Body of pancreas (tissue), 4 donors: Measurements from ENCODE around the gene TSC22D4. TPM values are rescaled to one million over a fixed set of nuclear protein-coding genes. Genes with fewer than 3 reads are reported as not detected.

Experiments
- ATAC-seq: fragments of 150-250 bp; one replicate; pipeline ENCODE4 v1.9.1; 2016
- DNase-seq, 4 donors: peaks; one replicate each; pipeline ENCODE4 v3.0.0-alpha.2; 2019
- H3K27ac ChIP-seq, 4 donors: fragments of 200-600 bp; sonication (generic); 1 replicate in 3 of 4; 2 replicates in 1 of 4; pipeline versions ENCODE4 v1.5.1 to v1.6.1; 2016 to 2019; ENCODE audit warnings: mild to moderate bottlenecking in 1 of 4, mixed read lengths in 1 of 4, moderate library complexity in 1 of 4
- H3K27me3 ChIP-seq, 2 donors: fragments of 200-600 bp; sonication (generic); one replicate each; pipeline ENCODE4 v1.6.0; 2016; ENCODE audit warnings: mild to moderate bottlenecking in 1 of 2
- H3K36me3 ChIP-seq, 2 donors: fragments of 200-600 bp; sonication (generic); replicated peaks in 1 of 2; 2 replicates each; pipeline ENCODE4 v1.5.1; 2016; ENCODE audit warnings: low read depth in 2 of 2; ENCODE audit not compliant: insufficient read depth in 1 of 2
- H3K4me1 ChIP-seq: fragments of 200-600 bp; sonication (generic); one replicate; pipeline ENCODE4 v1.6.0; 2016
- H3K4me3 ChIP-seq, 2 donors: fragments of 200-600 bp; sonication (generic); 1 replicate in 1 of 2; 2 replicates in 1 of 2; pipeline ENCODE4 v1.5.1; 2016 to 2019
- H3K9me3 ChIP-seq, 3 donors: fragments of 200-600 bp; sonication (generic); 1 replicate in 2 of 3; 2 replicates in 1 of 3; pipeline ENCODE4 v1.5.1; 2016
- CTCF ChIP-seq, 7 experiments: fragments of 450-650 bp in 4 of 7; fragments of 200-600 bp in 3 of 7; sonication (generic) in 3 of 7; IDR thresholded peaks; one replicate each; pipeline ENCODE4 v1.5.1; 2016 to 2019; ENCODE audit warnings: antibody characterized with exemption in 7 of 7
- POLR2A ChIP-seq, 3 donors: fragments of 450-650 bp; IDR thresholded peaks; one replicate each; pipeline ENCODE4 v1.6.1; 2016; ENCODE audit warnings: antibody characterized with exemption in 3 of 3, mild to moderate bottlenecking in 2 of 3
- WGBS, 2 donors: methylation state at CpG; one replicate each; pipeline ENCODE4 v1.1.5; 2017; 5-methylcytosine and 5-hydroxymethylcytosine counted together
- intact Hi-C: fragments of 100-400 bp; cut with DNase I; formaldehyde crosslinking; loops from one replicate; pipeline ENCODE4 v1.15.1; 2023
- total RNA-seq, 2 donors: library from RNA; depleted of rRNA; stranded (reverse); fragments of >200 nt; gene quantifications; one replicate each; pipeline ENCODE4 v1.1.0, GENCODE V29; 2016

Gene TSC22D4
- total RNA-seq, 2 donors from 2014 or later: 16.6 to 34.9 TPM

DNA sequence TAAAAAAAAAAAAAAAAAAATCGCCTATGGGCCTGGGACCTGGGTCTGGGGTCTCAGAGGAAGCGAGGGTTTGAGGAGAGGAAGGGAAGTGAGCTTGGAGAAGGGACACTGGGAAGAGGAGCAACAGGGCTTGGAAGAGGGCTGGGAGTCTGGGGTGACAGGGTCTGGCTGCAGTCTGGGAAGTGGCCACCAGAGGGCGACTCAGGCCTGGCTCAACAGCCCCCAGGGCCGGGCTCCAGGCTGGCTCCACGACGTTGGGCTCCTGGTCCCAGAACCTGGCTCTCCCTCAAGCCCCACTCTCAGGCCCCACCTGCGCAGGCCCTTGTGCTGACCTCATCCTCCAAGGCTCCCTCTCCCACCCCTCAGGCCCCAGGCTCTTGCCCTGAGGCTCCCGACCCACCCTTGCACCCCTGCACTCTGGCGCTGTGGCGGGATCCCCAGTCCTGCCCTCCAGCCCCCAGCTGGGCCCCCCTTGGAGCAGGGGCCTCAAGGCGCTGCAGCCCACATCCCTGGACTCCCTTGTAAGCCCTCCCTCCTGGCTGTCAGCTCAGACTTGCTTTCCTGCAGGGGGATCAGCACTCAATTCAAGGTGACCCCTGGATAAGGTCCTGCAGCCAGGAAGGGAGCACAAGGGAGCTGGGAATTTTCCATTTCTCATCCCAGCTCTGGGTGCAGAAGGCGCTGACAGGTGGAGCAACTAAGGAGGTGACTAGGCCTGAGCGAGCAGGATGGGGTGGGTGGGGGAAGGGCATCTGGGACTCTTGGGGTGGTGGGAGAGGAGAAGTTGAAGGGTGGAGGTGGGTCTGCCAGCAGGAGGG, 9.6 kb downstream of the TSC22D4 start:
- TF ChIP-seq POLR2A (IDR thresholded peaks at IDR 0.05) (no peak), CTCF (IDR thresholded peaks at IDR 0.05) (peak; percentile 90 to 99 (median 96))
- WGBS, 2 donors: 25% methylated on average over 11 to 13 of the region's 13 CpGs
- Histone ChIP-seq H3K9me3 (no peaks in the 10 kb centered on the region), H3K4me3 (no peak overlapping the region), H3K27me3 (no peaks in the 10 kb centered on the region), H3K36me3 (no peaks in the 10 kb centered on the region), H3K4me1 (peaks cover 49% of the 10 kb centered on the region), H3K27ac (peak overlapping the region in 3 of 4 donors; percentile 27 to 66 (median 60))
- intact Hi-C loops: loop anchor here (2.0 to 10.0 kb wide), 2 partner anchors 91 to 215 kb away; no protein-coding TSS in a partner anchor
- ATAC-seq (peak; percentile 76), DNase-seq (peak; percentile 88 to 94 (median 91))

DNA sequence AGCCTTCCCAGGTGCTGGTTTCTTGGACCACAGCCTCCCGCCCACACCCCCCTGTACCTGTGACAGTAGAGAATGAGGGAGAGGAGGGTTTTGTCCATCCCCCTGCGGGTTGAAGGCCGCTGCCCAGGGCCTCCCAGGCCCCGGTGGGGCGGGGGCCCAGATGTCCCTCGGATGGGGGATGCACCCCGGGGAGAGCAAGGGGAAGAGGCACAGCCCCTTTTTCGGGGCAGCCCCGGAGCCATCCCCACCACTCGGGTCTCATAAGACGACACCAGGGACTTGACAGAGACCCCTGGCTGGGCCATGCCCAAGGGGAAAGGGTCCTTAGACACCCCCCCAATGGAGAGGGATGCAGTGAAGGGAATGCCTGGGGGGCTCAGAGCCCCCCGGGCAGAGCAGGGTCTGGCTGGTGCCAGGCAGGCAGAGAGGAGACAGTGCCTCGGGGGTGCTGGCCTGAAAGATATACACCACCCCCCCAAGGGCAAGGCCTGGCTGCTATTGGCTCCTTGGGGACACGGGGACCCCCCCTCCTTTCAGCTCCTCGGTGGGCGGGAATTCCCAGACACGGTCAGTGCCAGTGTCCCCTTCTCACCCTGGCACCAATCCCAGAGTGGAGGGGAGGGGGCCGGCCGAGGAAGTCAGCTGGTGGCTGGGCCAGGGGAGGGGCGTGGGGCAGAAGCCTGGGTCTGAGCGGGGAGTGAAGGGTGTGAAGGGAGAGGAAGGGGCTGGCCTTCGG, 11.2 kb downstream of the TSC22D4 start:
- no peaks in the 10 kb centered on the region for H3K36me3 ChIP-seq
- H3K9me3 ChIP-seq: no peaks in the 10 kb centered on the region
- peaks cover 43% of the 10 kb centered on the region for H3K4me1 ChIP-seq
- no peak for ATAC-seq
- 50 to 57% methylated on average over 13 to 20 of the region's 22 CpGs for WGBS, 2 donors
- H3K27me3 ChIP-seq: no peaks in the 10 kb centered on the region
- DNase-seq: no peak
- intact Hi-C loops: loop anchor here (2.0 kb wide), 1 partner anchor 93 kb away; no protein-coding TSS in a partner anchor
- H3K4me3 ChIP-seq: no peak overlapping the region
- TF ChIP-seq CTCF (IDR thresholded peaks at IDR 0.05) (no peak), POLR2A (IDR thresholded peaks at IDR 0.05) (no peak)
- H3K27ac ChIP-seq: peak overlapping the region in 3 of 4 donors; percentile 15 to 79 (median 61)

GRCh38 chr7:100466653-100467605, 12.1 kb downstream of the TSC22D4 start:
- H3K36me3 ChIP-seq: no peaks in the 10 kb centered on the region
- no peaks in the 10 kb centered on the region for H3K27me3 ChIP-seq
- peaks cover 41% of the 10 kb centered on the region for H3K4me1 ChIP-seq
- TF ChIP-seq CTCF (IDR thresholded peaks at IDR 0.05): no peak
- no peak for TF ChIP-seq POLR2A (IDR thresholded peaks at IDR 0.05)
- H3K9me3 ChIP-seq: no peaks in the 10 kb centered on the region
- intact Hi-C loops: no loop called here
- ATAC-seq: no peak
- no peak for DNase-seq
- H3K4me3 ChIP-seq: no peak overlapping the region
- 71 to 74% methylated on average over 8 to 30 of the region's 32 CpGs for WGBS, 2 donors
- peak overlapping the region; percentile 28 to 79 (median 64) for H3K27ac ChIP-seq

- ATAC-seq: peak; percentile 93
Measured at GRCh38 chr7:100465702-100466311, 13.2 kb downstream of the TSC22D4 start.

More at GRCh38 chr7:100465702-100466311, 13.2 kb downstream of the TSC22D4 start:
- TF ChIP-seq POLR2A (IDR thresholded peaks at IDR 0.05) (no peak), CTCF (IDR thresholded peaks at IDR 0.05) (peak; percentile 66 to 86 (median 80))
- H3K4me1 ChIP-seq: peaks cover 41% of the 10 kb centered on the region
- WGBS, 2 donors: 4 to 6% methylated on average over 3 to 12 of the region's 17 CpGs
- H3K36me3 ChIP-seq: no peaks in the 10 kb centered on the region
- intact Hi-C loops: no loop called here
- H3K27ac ChIP-seq: peak overlapping the region; percentile 28 to 79 (median 64)
- H3K27me3 ChIP-seq: no peaks in the 10 kb centered on the region
- H3K4me3 ChIP-seq: no peak overlapping the region
- DNase-seq: peak; percentile 84 to 93 (median 92)
- no peaks in the 10 kb centered on the region for H3K9me3 ChIP-seq
